ENCODE data around the gene NME7. TPM values are rescaled to one million over a fixed set of nuclear protein-coding genes. Genes with fewer than 3 reads are reported as not detected.
"Not testable (repeated sequence)": the region's sequence is repeated elsewhere in the genome, so short reads cannot be mapped to it uniquely, and the experiment has no call there.

The NME7 gene
- total RNA-seq, 1 donor from 2014 or later = 40.9 TPM

- DNase-seq = not testable (repeated sequence)
Observed at GRCh38 chr1:169342096-169342495, 25.5 kb downstream of the NME7 start.

- no peak for DNase-seq
Observed at GRCh38 chr1:169340882-169341281, 26.7 kb downstream of the NME7 start.

- DNase-seq = no peak
Observed at GRCh38 chr1:169339773-169340172, 27.8 kb downstream of the NME7 start.

GRCh38 chr1:169338617-169339016 is 29.0 kb downstream of the NME7 start:
- no peak for DNase-seq

GRCh38 chr1:169336947-169337715 is 30.5 kb downstream of the NME7 start:
- DNase-seq = not testable (repeated sequence)

GRCh38 chr1:169334727-169335126 is 32.9 kb downstream of the NME7 start:
- not testable (repeated sequence) for DNase-seq

GRCh38 chr1:169330927-169331326 is 36.7 kb downstream of the NME7 start:
- DNase-seq = no peak

- DNase-seq = no peak
Observed at GRCh38 chr1:169329383-169329782, 38.2 kb downstream of the NME7 start.

- DNase-seq = no peak
Observed at GRCh38 chr1:169327875-169328274, 39.7 kb downstream of the NME7 start.

- DNase-seq = no peak
Observed at GRCh38 chr1:169326956-169327268, 40.7 kb downstream of the NME7 start.

- DNase-seq = no peak
Observed at GRCh38 chr1:169326261-169326955, 41.2 kb downstream of the NME7 start.

- DNase-seq = no peak
Observed at GRCh38 chr1:169325117-169325516, 42.5 kb downstream of the NME7 start.

- DNase-seq = no peak
Observed at GRCh38 chr1:169322138-169322537, 45.5 kb downstream of the NME7 start.

- DNase-seq = no peak
Observed at GRCh38 chr1:169321539-169321938, 46.1 kb downstream of the NME7 start.

GRCh38 chr1:169318536-169319244 is 48.9 kb downstream of the NME7 start:
- no peak for DNase-seq

GRCh38 chr1:169316556-169316955 is 51.0 kb downstream of the NME7 start:
- DNase-seq = no peak

GRCh38 chr1:169312084-169312954 is 55.3 kb downstream of the NME7 start:
- no peak for DNase-seq

GRCh38 chr1:169309178-169310166 is 58.1 kb downstream of the NME7 start:
- no peak for DNase-seq

- no peak for DNase-seq
Observed at GRCh38 chr1:169308313-169309039, 59.1 kb downstream of the NME7 start.

- DNase-seq = no peak
Observed at GRCh38 chr1:169307176-169307575, 60.4 kb downstream of the NME7 start.

All from occipital lobe (tissue), 2 donors.